ENCODE data around the gene LRRC63. TPM values are rescaled to one million over a fixed set of nuclear protein-coding genes. Genes with fewer than 3 reads are reported as not detected.
A peak's percentile ranks its signal among the peaks of the same experiment; 100 is the strongest.

LRRC63 gene
- total and polyA plus RNA-seq, 9 of the 15 experiments (the other 6 are each of a cell fraction or from before 2014, with no cell fraction given): 0.07 to 0.41 (median 0.24) TPM; not detected in 1

DNA sequence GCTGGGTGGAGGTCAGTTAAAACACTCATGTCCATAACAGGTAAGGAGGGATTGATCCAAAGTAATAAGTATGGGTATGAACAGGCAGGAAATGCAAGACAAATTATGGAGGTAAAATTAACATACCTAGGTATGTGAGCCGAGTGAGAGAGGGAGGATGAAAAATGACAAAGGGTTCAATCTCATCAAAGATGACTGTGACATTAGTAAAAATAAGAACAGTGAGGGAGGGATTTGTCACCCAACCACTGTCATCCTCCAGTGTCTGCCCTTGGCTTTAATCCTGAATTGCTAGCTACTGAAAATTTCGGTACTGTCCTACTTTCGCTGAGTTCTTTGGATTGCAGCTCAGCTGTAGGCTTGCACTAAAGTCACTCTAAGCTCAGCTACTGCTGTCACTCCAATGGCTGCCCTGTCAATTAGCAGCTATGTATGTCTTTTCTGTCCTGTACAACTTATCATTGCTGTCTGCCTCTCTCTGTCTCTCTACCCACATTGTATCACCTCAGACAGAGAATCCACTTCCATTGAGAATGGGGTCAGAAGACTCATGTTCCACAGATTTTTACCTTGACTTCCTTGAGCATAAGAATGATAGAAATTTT, 62.5 kb downstream of the LRRC63 start:
- no TSS peak for BruUV-seq (replicated peaks)
- in situ Hi-C loops (cut with MboI): no loop called here
- Histone ChIP-seq H3K36me3 (ENCODE audit: control insufficient read depth, insufficient read depth, low read length) (no peaks in the 10 kb centered on the region), H3K4me2 (ENCODE audit: insufficient read depth, low read length) (peak overlapping the region; percentile 23; the same call in 1 of the 2 replicates), H3K9me3 (replicated peaks; ENCODE audit: control insufficient read depth, insufficient read depth, low read depth, low read length) (no peaks in the 10 kb centered on the region), H2AFZ (ENCODE audit: low read depth, low read length) (peak overlapping the region; percentile 47; the same call in 1 of the 2 replicates), H3K27ac (ENCODE audit: extremely low read depth, low read depth, low read length) (no peak overlapping the region), H3K4me3 (no peak overlapping the region), H3K27me3 (ENCODE audit: control insufficient read depth in 2 of 2, insufficient read depth in 2 of 2, low read length in 2 of 2) (no peaks in the 10 kb centered on the region), H4K20me1 (replicated peaks; ENCODE audit: control insufficient read depth, insufficient read depth, low read length) (no peaks in the 10 kb centered on the region), H3K9me1 (ENCODE audit: control insufficient read depth, insufficient read depth, low read length) (no peaks in the 10 kb centered on the region), H3K4me1 (replicated peaks in 1 of 2; ENCODE audit: control insufficient read depth in 2 of 2, insufficient read depth in 2 of 2, low read length in 2 of 2) (peaks cover 0 to 6% of the 10 kb centered on the region in 2 experiments; a peak in 3 of 5 replicates), H3K79me2 (ENCODE audit: control insufficient read depth, insufficient read depth, low read length) (no peaks in the 10 kb centered on the region), H3K9ac (ENCODE audit: insufficient read depth in 1 of 2, low read depth in 2 of 2, low read length in 2 of 2) (no peak overlapping the region)
- 26% methylated on average over 3 of the region's 3 CpGs for WGBS (ENCODE audit: insufficient coverage, low coverage, missing lambda C conversion rate)
- no peak for FAIRE-seq
- ATAC-seq: peak; percentile 60
- TF ChIP-seq, protein P1, sequence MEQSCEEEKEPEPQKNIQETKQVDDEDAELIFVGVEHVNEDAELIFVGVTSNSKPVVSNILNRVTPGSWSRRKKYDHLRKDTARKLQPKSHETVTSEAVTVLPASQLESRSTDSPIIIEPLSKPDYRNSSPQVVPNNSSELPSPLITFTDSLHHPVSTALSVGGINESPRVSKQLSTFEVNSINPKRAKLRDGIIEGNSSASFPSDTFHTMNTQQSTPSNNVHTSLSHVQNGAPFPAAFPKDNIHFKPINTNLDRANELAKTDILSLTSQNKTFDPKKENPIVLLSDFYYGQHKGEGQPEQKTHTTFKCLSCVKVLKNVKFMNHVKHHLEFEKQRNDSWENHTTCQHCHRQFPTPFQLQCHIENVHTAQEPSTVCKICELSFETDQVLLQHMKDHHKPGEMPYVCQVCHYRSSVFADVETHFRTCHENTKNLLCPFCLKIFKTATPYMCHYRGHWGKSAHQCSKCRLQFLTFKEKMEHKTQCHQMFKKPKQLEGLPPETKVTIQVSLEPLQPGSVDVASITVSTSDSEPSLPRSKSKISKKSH (CRISPR knock-in tag; IDR thresholded peaks at IDR 0.05): no peak
- TF ChIP-seq PKNOX1 (IDR thresholded peaks at IDR 0.05) (peak; percentile 69), IRF9 (tag; IDR thresholded peaks at IDR 0.05) (no peak)
- intact Hi-C loops (cut with micrococcal nuclease): no loop called here
- CTCF ChIA-PET (ENCODE audit: low intra/inter-chr PET ratio): interaction anchor here (0.7 kb wide), 1 partner anchor 109 kb away, joined by 5 read pairs; no protein-coding TSS in a partner anchor
- POLR2A ChIA-PET: no interaction called here
- DNase-seq (ENCODE audit: extremely low read depth in 1 of 4, low spot score in 3 of 4): no peak

Data from K562 (cell line).